ENCODE measurements around the gene IFT57. TPM values are rescaled to one million over a fixed set of nuclear protein-coding genes. Genes with fewer than 3 reads are reported as not detected.

IFT57 gene
- total RNA-seq, 6 experiments from 2014 or later, result 2.4 to 6.2 (median 4.5) TPM

DNA sequence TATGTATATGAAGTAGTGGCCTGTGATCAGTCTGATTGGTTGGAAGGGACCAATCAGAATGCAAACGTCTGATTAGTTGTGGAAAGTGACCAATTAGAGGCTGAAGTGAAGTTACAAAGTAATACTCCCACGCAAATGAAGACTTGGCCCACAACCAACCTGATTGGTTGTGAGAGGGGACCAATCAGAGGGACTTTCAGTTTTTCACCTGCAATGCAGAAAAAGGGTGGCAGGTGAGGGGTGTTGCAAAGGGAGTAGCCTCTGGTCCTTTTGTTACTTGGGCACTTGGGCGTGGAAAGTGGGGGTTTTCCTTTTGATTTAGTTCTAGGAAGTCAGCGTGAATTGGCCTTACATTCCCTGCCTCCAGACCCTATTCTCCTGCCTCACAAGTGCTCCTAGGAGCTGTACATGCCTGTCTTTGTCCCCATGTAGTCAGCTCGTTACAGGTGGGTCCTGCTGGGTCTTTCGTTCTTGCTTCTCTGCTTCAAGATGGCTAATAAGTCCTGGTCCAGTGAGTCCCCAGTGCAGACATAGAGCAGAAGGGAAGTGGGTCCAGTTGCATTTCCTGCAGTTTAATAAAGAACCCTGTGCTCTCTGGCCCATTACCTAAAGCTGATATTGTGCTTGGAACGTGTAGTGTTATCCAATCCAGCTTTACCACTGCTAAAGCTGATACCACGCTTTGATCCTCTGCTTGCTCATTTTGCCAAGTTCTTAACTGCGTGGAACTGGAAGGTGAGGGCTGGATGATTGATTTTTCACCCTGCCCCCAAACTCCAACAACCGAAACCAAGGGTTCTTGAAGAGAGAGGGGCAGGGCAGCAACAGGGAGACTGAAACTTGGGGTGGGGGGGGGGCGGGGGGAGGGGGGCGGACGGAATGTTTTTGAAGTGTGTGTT, 85.4 kb downstream of the IFT57 start:
- Histone ChIP-seq H3K27ac (no peak overlapping the region), H3K36me3 (no peaks in the 10 kb centered on the region), H3K4me3 (no peak overlapping the region), H3K27me3 (no peaks in the 10 kb centered on the region), H3K9me3 (no peaks in the 10 kb centered on the region), H3K4me1 (peaks cover 0 to 4% (median 0%) of the 10 kb centered on the region in 4 donors)
- TF ChIP-seq, protein P1, sequence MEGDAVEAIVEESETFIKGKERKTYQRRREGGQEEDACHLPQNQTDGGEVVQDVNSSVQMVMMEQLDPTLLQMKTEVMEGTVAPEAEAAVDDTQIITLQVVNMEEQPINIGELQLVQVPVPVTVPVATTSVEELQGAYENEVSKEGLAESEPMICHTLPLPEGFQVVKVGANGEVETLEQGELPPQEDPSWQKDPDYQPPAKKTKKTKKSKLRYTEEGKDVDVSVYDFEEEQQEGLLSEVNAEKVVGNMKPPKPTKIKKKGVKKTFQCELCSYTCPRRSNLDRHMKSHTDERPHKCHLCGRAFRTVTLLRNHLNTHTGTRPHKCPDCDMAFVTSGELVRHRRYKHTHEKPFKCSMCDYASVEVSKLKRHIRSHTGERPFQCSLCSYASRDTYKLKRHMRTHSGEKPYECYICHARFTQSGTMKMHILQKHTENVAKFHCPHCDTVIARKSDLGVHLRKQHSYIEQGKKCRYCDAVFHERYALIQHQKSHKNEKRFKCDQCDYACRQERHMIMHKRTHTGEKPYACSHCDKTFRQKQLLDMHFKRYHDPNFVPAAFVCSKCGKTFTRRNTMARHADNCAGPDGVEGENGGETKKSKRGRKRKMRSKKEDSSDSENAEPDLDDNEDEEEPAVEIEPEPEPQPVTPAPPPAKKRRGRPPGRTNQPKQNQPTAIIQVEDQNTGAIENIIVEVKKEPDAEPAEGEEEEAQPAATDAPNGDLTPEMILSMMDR (IDR thresholded peaks at IDR 0.05), result no peak
- no peak for TF ChIP-seq POLR2A (IDR thresholded peaks at IDR 0.05)
- no peak for DNase-seq
- WGBS (ENCODE audit: insufficient coverage, low coverage, low lambda C conversion rate, missing lambda C conversion rate), result 52% methylated on average over 11 of the region's 13 CpGs
- intact Hi-C loops (cut with DNase I), result no loop called here
- ATAC-seq, result peak in 1 of 4 donors; percentile 28

DNA sequence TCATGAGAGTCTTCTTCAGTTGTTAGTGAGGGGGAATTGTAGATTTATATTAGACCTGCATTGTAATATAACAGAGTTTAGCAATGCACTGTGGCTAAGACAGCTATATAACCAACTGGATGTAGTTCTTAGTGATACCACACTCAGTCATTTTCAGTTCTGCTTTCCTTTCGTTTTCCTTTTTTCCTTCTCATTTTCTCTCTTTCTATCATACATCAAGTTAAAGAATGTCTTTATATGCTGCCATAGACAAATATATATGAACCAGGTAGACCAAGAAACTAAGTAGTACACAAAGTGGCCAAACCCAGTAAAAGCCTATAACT, 87.7 kb downstream of the IFT57 start:
- WGBS (ENCODE audit: insufficient coverage, low coverage, low lambda C conversion rate, missing lambda C conversion rate), result 11% methylated on average over 1 of the region's 1 CpG
- ATAC-seq, result no peak
- H3K27me3 ChIP-seq, result no peaks in the 10 kb centered on the region

DNA sequence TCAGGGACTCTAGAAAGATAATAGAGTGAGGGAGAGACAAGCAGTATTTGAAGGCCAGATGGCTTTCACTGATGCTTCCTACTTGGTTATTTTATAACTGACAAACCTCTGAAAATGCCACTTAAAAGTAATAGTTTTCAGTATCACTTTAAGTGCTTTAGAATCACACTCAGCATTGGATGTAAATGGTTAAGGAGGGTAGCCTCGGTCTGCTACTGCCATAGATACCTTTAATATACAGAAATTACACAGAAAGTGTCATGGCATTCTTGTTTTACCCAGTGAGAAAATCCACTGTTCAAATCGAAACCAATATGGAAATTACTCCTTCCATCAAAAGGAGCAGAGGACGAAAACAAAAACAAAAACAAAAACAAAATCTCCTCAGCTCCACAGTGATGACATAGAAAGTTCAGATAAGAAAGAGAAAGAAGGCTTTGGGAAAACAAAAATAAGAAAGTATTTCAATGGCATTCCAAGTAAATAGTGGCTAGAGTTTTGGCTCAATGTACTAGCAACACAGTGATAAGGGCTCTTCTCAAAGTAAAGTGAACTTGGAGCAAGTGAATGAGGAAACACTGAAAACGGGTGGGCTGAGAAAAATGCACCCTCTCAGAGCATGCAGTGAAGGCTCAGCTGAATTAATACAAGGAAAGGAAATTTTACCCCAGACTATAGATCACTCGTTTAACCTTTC, 88.2 kb downstream of the IFT57 start:
- H3K4me3 ChIP-seq, result no peak overlapping the region
- no peaks in the 10 kb centered on the region for H3K27me3 ChIP-seq
- TF ChIP-seq, protein P1 (IDR thresholded peaks at IDR 0.05), result no peak
- TF ChIP-seq POLR2A (IDR thresholded peaks at IDR 0.05), result no peak
- H3K36me3 ChIP-seq, result no peaks in the 10 kb centered on the region
- 53% methylated on average over 5 of the region's 5 CpGs for WGBS (ENCODE audit: insufficient coverage, low coverage, low lambda C conversion rate, missing lambda C conversion rate)
- no peak for ATAC-seq
- no peak overlapping the region for H3K27ac ChIP-seq
- peaks cover 0 to 4% (median 0%) of the 10 kb centered on the region in 4 donors for H3K4me1 ChIP-seq
- no peak for DNase-seq
- H3K9me3 ChIP-seq, result no peaks in the 10 kb centered on the region
- intact Hi-C loops (cut with DNase I), result no loop called here

More for the DNA sequence above, 87.7 kb downstream of the IFT57 start:
- intact Hi-C loops (cut with DNase I), result no loop called here
- Histone ChIP-seq H3K9me3 (no peaks in the 10 kb centered on the region), H3K4me3 (no peak overlapping the region), H3K27ac (no peak overlapping the region), H3K4me1 (peaks cover 0 to 4% (median 0%) of the 10 kb centered on the region in 4 donors), H3K36me3 (no peaks in the 10 kb centered on the region)
- no peak for TF ChIP-seq POLR2A (IDR thresholded peaks at IDR 0.05)
- no peak for DNase-seq

DNA sequence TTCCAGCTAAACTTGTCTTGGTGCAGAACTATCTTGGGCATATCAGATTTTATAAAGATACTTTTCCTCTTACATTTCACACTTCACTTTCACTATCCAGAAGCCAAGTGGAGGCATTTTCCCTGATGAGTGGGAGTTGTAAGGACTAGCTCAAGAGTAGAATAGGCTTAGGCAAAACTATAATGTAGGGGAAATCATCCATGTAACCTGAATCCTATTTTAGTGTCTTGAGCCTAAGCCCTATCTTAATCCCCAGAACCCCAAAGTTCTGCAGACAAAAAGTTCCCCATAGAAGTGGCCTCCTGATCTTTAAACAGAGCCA, 89.2 kb downstream of the IFT57 start:
- Histone ChIP-seq H3K4me1 (peaks cover 0 to 4% (median 0%) of the 10 kb centered on the region in 4 donors), H3K27me3 (no peaks in the 10 kb centered on the region), H3K9me3 (no peaks in the 10 kb centered on the region), H3K27ac (no peak overlapping the region), H3K36me3 (no peaks in the 10 kb centered on the region), H3K4me3 (no peak overlapping the region)
- intact Hi-C loops (cut with DNase I), result no loop called here
- no peak for DNase-seq
- no peak for ATAC-seq
- TF ChIP-seq POLR2A (IDR thresholded peaks at IDR 0.05), result no peak
- TF ChIP-seq, protein P1 (IDR thresholded peaks at IDR 0.05), result no peak

DNA sequence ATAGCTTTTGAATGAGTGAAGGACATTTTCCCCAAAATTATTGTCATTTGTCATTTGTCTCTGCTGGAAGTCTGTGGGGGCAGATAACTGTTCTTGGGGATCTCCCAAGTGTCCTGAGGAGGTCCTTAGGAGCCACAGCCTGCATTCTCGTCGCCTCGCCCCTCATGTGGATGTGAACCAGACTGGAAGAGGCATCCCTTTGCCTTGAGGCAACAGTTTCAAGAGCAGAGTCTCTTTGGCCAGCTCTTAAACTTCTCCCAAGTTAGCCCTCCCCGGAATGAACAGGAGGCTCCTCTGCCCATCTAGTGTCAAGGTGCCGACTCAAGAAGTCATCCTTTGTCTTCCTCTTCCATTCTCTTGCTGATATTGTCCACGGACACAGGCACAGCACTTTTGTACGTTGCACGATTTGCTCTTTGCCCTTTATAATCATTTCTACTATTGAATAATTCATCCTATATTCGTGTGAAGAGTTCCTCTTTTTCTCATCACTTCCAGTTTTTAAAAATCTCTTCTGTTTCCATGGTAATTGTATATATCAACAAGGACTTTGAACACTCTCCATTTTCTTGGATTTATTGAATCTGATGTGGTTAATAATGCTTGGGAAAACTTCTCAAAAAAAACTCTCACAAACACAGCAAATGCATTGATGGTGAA, 90.6 kb downstream of the IFT57 start:
- WGBS (ENCODE audit: insufficient coverage, low coverage, low lambda C conversion rate, missing lambda C conversion rate), result 42% methylated on average over 7 of the region's 9 CpGs

More for the DNA sequence above, 90.6 kb downstream of the IFT57 start:
- intact Hi-C loops (cut with DNase I), result no loop called here
- Histone ChIP-seq H3K36me3 (no peaks in the 10 kb centered on the region), H3K9me3 (no peaks in the 10 kb centered on the region), H3K4me1 (no peaks in the 10 kb centered on the region), H3K27ac (no peak overlapping the region), H3K4me3 (no peak overlapping the region), H3K27me3 (no peaks in the 10 kb centered on the region)
- DNase-seq, result no peak
- no peak for ATAC-seq
- TF ChIP-seq, protein P1 (IDR thresholded peaks at IDR 0.05), result no peak
- no peak for TF ChIP-seq POLR2A (IDR thresholded peaks at IDR 0.05)

Data from right lobe of liver (tissue), 6 donors.